Transverse colon (tissue), 4 donors: ENCODE data around the gene CCL27.

Source experiments
- CTCF ChIP-seq, 5 experiments: fragments of 200-600 bp in 3 of 5; fragments of 450-650 bp in 2 of 5; sonication (generic) in 3 of 5; IDR thresholded peaks; 1 replicate in 2 of 5; 2 replicates in 3 of 5; pipeline ENCODE4 v1.5.1; 2016 to 2017; ENCODE audit warnings: antibody characterized with exemption in 5 of 5, inconsistent platforms in 3 of 5, mild to moderate bottlenecking in 2 of 5, moderate library complexity in 1 of 5
- POLR2A ChIP-seq: fragments of 450-650 bp; IDR thresholded peaks from one replicate; pipeline ENCODE4 v1.6.1; 2016; ENCODE audit warnings: antibody characterized with exemption, mild to moderate bottlenecking, moderate library complexity
- POLR2AphosphoS5 ChIP-seq, 3 donors: sonication (generic); formaldehyde crosslinking; IDR thresholded peaks; one replicate each; pipeline ENCODE4 v1.6.1; 2016; ENCODE audit warnings: antibody characterized with exemption in 3 of 3

GRCh38 chr9:34650816-34651215 is 11.6 kb downstream of the CCL27 start:
- TF ChIP-seq POLR2A (no peak), CTCF (IDR thresholded peaks at IDR 0.05) (no peak), POLR2AphosphoS5 (IDR thresholded peaks at IDR 0.05) (no peak)
